Medulla oblongata (tissue), 1 donor: ENCODE measurements around the gene TSHZ2.
"Not testable (repeated sequence)": the region's sequence is repeated elsewhere in the genome, so short reads cannot be mapped to it uniquely, and the experiment has no call there.

Experiments used
- DNase-seq: peaks from one replicate; pipeline ENCODE4 v3.0.0-alpha.2; 2015; ENCODE audit errors: extremely low spot score

Gene TSHZ2

GRCh38 chr20:53411891-53412290, 439.7 kb downstream of the TSHZ2 start:
- DNase-seq: no peak

- DNase-seq: no peak
Observed at GRCh38 chr20:53412577-53413185, 440.5 kb downstream of the TSHZ2 start.

- DNase-seq: no peak
Observed at GRCh38 chr20:53413186-53413631, 441.1 kb downstream of the TSHZ2 start.

GRCh38 chr20:53413845-53414244, 441.7 kb downstream of the TSHZ2 start:
- DNase-seq: not testable (repeated sequence)

- no peak for DNase-seq
Observed at GRCh38 chr20:53419693-53420460, 447.7 kb downstream of the TSHZ2 start.

- DNase-seq: no peak
Observed at GRCh38 chr20:53421343-53421742, 449.2 kb downstream of the TSHZ2 start.

- no peak for DNase-seq
Observed at GRCh38 chr20:53422039-53422438, 449.9 kb downstream of the TSHZ2 start.

- no peak for DNase-seq
Observed at GRCh38 chr20:53423587-53424146, 451.5 kb downstream of the TSHZ2 start.

GRCh38 chr20:53425481-53425880, 453.3 kb downstream of the TSHZ2 start:
- DNase-seq: no peak

- no peak for DNase-seq
Observed at GRCh38 chr20:53425941-53426340, 453.8 kb downstream of the TSHZ2 start.

GRCh38 chr20:53426766-53427312, 454.7 kb downstream of the TSHZ2 start:
- DNase-seq: no peak

- DNase-seq: no peak
Observed at GRCh38 chr20:53427951-53428350, 455.8 kb downstream of the TSHZ2 start.

GRCh38 chr20:53428588-53428987, 456.4 kb downstream of the TSHZ2 start:
- DNase-seq: no peak

- DNase-seq: no peak
Observed at GRCh38 chr20:53428996-53429395, 456.8 kb downstream of the TSHZ2 start.

GRCh38 chr20:53434662-53435061, 462.5 kb downstream of the TSHZ2 start:
- no peak for DNase-seq

GRCh38 chr20:53436927-53437326, 464.8 kb downstream of the TSHZ2 start:
- not testable (repeated sequence) for DNase-seq

GRCh38 chr20:53438368-53438767, 466.2 kb downstream of the TSHZ2 start:
- DNase-seq: no peak

- no peak for DNase-seq
Observed at GRCh38 chr20:53439046-53439445, 466.9 kb downstream of the TSHZ2 start.

- DNase-seq: no peak
Observed at GRCh38 chr20:53439616-53440015, 467.5 kb downstream of the TSHZ2 start.

- no peak for DNase-seq
Observed at GRCh38 chr20:53444401-53445149, 472.4 kb downstream of the TSHZ2 start.

- DNase-seq: no peak
Observed at GRCh38 chr20:53445321-53445731, 473.2 kb downstream of the TSHZ2 start.

GRCh38 chr20:53445932-53446331, 473.8 kb downstream of the TSHZ2 start:
- no peak for DNase-seq
